GM18909 (cell line): ENCODE data around the gene B9D2.
"Not testable (repeated sequence)": the region's sequence is repeated elsewhere in the genome, so short reads cannot be mapped to it uniquely, and the experiment has no call there.

Experiments
- ATAC-seq: cut with Tn5 transposase; IDR thresholded peaks from one replicate; pipeline ENCODE4 v1.9.1; 2021; ENCODE audit warnings: mild to moderate bottlenecking; ENCODE audit not compliant: unreplicated experiment, poor library complexity

B9D2 gene

DNA sequence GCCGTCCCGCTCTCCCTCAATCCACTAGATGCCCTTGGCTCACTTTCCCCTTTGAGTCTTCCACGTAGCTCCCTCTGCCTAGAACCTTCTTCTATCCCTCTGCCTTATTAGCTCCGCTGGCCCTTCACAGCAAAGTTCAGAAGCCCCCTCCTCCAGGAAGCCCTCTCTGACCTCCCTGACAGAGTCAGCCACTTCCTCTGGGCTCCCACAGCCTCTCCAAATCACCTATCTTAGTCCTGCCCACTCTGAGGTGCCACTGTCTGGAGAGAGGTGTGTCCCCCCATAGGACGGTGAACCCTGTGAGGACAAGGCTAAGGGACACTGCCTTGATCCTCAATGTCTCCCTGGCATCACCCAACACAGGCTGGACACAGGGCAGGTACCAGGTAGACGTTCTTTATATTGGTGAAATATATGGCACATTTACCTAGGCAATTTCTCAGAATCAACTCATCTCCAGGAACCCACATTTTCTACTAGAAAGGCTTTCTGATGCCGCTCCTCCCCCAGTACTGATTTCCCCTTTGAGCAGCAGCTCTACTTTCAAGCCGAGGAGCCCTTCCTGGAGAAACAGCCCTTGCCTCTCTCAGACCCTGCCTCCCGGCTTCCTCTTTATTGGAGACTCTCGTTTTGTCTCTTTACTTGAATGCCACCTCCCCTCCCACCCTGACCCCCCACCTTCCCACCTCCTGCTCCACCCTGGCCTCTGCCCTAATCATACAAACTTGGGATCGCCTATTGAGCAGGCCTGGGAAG, 6.8 kb downstream of the B9D2 start:
- ATAC-seq = no peak

GRCh38 chr19:41355802-41356201, 8.1 kb downstream of the B9D2 start:
- ATAC-seq = no peak

- ATAC-seq = no peak
Measured at GRCh38 chr19:41355035-41355434, 8.9 kb downstream of the B9D2 start.

DNA sequence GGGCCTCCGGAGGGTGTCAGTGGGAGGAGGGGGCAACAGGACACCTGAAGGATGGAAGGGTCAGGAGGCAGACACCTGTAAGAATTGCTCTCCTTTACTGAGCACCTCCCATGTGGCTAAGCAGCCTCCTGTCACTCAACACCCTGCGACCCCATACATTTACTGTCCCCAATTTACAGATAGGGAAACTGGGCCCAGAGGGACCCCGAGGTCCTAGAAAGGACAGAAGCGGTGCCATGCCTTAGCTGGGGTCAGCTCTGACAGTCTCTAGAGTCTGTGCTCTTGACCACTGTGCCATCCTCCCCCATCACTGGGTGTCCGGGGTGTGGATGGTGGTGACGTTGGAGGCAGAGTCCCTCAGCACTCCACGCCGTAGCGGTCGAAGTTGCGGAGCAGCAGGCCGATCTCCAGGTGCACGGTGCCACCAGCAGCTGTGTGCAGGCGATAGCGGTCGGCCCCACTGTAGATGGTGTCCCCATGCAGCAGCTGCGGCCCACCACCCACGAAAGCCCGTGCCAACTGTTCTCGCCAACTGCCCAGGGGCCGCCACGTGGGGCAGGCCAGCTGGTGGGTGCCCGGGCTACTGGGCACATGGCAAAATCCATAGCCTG, 9.5 kb downstream of the B9D2 start:
- no peak for ATAC-seq

DNA sequence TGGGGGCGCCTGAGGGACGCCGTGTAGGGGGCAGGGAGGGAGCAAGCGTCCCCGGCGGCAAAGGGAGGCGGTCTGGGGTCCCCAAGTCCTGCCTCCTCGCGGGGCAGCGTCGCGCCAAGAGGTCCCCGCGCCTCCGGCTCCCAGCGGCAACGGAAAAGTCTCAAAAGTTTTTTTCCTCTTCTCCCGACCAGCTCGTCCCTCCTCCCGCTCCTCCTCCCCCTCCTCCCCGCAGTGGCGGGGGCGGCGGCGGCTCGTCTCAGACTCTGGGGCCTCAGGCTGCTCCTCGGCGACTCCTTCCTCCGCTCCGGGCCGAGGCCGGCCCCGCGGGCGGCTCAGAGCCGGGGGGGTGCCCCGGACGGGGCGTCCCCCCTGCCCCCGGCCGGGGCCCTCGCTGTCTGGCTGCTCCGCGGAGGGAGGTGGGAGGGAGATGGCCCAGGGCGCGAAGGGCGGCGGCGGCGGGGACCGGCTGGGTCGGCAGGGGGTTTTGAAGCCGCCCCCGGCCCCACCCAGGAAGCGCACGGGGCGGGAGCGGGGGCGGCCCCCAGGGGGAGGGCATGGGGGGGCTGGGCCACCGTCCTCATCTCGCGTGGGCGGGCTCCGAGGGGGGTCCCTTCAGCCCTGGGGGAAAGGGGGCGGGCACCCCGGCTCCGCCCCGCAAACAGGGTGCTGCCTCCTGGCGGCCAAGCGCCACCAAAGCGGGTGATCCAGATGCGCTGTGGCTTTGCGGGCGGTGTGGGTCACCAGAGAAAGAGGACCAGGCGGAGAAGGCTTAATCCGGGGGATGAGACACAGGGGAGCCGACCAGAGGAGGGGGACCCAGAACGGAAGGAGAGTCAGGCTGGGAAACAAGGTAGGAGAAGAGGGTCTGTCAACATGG, 10.2 kb downstream of the B9D2 start, which contains the start of gene TGFB1:
TGFB1 (minus strand) TSS at position 457 of the 877 bp plus-strand sequence. CDS start 878 bp downstream, outside the sequence.
- peak; percentile 46 for ATAC-seq

GRCh38 chr19:41352609-41353465, 11.1 kb downstream of the B9D2 start:
- ATAC-seq = no peak

DNA sequence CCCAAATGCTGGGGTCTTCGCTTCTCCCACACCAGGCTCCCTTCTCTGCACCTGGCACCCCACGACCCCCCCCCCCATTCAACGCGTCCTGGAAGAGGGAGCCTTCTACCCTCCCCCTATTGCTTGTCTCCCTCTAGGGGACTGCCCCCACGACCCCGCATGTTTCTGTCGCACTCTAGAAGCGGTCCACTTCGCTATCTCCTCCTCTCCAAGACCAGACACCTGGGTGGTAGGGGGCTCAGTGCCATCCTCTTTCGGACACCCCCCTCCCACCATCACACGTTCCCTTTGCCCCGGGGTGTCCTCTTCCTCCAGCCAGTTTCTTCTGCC, 11.7 kb downstream of the B9D2 start:
- ATAC-seq = no peak

GRCh38 chr19:41351339-41352245, 12.4 kb downstream of the B9D2 start:
- peak; percentile 40 for ATAC-seq

GRCh38 chr19:41350735-41351338, 13.1 kb downstream of the B9D2 start:
- ATAC-seq = peak; percentile 0

DNA sequence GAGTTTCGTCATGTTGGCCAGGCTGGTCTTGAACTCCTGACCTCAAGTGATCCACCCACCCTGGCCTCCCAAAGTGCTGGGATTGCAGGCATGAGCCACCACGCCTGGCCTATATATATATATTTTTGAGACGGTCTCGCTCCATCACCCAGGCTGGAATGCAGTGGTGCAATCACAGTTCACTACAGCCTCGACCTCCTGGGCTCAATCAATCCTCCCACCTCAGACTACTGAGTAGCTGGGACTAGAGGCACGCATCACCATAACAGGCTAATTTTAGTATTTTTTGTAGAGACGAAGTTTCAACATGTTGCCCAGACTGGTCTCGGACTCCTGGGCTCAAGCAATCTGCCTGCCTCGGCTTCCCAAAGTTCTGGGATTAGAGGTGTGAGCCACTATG, 17.0 kb downstream of the B9D2 start:
- ATAC-seq = not testable (repeated sequence)

- no peak for ATAC-seq
Measured at GRCh38 chr19:41344162-41344561, 19.8 kb downstream of the B9D2 start.

DNA sequence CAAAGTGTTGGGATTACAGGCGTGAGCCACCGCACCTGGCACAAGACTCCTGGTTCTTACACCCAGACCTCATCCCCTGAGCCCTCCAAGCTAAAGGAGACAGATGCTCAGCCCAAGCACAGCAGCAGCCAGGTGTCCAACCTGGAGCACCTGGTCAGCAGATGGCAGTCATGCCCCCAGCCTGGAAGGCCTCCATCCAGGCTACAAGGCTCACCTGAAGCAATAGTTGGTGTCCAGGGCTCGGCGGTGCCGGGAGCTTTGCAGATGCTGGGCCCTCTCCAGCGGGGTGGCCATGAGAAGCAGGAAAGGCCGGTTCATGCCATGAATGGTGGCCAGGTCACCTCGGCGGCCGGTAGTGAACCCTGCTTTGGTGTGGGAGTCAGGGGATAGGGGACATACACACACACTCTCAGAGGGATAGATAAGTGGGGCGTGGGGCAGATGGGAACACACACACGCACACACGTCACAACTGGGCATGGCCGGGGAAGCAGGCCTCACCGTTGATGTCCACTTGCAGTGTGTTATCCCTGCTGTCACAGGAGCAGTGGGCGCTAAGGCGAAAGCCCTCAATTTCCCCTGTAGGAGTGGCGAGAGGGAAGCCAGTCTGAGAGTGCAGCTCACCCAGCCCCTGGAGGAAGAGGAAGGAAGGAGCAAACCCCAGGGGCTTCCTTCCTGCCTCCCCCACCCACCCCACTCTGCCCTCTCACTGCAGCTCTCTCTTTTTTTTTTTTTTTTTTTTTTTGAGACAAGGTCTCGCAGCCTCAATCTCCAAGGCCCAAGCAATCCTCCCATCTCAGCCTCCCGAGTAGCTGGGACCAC, 22.1 kb downstream of the B9D2 start:
- ATAC-seq = no peak

DNA sequence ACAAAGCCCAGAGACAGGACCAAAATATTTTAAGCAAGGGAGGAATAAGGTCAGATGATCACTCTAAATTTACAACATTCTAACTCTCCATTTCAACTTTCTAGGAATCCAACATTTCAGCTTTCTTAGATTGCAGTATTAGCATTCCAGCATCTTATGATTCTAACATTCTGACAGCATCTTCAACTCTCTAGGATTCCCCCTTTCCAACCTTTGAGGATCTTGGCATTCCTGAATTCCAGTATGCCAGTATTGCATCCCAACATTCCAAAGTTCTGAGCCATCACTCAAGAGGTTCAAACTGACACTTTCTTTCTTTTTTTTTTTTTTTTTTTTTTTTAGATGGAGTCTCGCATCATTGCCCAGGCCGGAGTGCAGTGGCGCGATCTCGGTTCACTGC, 24.0 kb downstream of the B9D2 start:
- no peak for ATAC-seq

DNA sequence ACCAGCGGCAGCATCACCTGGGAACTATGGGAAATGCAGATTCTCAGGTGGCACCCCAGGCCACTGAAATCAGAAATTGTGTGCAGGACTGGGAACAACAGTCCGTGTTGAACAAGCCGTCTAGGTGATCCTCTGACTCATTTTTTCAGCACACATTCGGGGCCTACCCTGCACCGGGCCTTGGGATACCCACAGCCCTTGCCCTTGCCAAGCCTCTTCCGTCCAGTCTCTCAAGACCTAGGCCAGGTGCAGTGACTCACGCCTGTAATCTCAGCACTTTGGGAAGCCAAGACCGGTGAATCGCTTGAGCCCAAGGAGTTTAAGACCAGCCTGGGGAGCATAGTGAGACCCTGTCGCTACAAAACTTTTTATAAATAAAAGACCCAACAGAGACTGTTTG, 28.5 kb downstream of the B9D2 start:
- no peak for ATAC-seq

- no peak for ATAC-seq
Measured at GRCh38 chr19:41334793-41335192, 29.2 kb downstream of the B9D2 start.

DNA sequence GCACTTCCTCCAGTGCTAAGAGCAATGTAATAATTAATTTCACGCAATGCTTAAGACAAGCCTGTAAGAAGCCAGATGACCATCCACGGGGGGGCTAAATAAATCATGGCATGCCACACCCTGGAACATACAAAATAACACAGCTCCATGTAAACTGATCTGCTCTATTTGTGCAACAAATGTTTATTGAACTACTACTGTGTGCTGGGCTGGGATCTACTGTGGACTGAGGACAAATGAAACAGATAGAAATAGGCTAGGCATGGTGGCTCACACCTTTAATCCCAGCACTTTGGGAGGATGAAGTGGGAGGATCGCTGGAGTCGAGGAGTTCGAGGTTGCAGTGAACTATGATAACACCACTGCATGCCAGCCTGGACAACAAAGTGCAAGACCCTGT, 31.5 kb downstream of the B9D2 start:
- ATAC-seq = no peak

- no peak for ATAC-seq
Measured at GRCh38 chr19:41332000-41332399, 31.9 kb downstream of the B9D2 start.
